GM10248 (cell line): ENCODE results near the gene NAT10.

Experiments used
- CTCF ChIA-PET: fragments of 300-600 bp; sonication (Branson Sonifier 250); formaldehyde crosslinking; extraction: SDS; loops from one replicate; lab custom pipeline; 2021; ENCODE audit warnings: antibody characterized with exemption; lab: Yijun Ruan, JAX
- POLR2A ChIA-PET: fragments of 350-650 bp; sonication (Branson Sonifier 250); formaldehyde crosslinking; extraction: SDS; loops from one replicate; lab custom pipeline; 2020; ENCODE audit warnings: antibody characterized with exemption; lab: Yijun Ruan, JAX
- DNase-seq: peaks from one replicate; pipeline ENCODE4 v3.0.0; 2012; ENCODE audit errors: extremely low spot score
- TF ChIP-seq, protein P1 (sequence below): IDR thresholded peaks from 2 replicates; pipeline ENCODE4 v1.5.1; 2012; ENCODE audit warnings: mild to moderate bottlenecking, low read depth; ENCODE audit errors: extremely low read depth, missing control alignments, control extremely low read depth

Gene NAT10

DNA sequence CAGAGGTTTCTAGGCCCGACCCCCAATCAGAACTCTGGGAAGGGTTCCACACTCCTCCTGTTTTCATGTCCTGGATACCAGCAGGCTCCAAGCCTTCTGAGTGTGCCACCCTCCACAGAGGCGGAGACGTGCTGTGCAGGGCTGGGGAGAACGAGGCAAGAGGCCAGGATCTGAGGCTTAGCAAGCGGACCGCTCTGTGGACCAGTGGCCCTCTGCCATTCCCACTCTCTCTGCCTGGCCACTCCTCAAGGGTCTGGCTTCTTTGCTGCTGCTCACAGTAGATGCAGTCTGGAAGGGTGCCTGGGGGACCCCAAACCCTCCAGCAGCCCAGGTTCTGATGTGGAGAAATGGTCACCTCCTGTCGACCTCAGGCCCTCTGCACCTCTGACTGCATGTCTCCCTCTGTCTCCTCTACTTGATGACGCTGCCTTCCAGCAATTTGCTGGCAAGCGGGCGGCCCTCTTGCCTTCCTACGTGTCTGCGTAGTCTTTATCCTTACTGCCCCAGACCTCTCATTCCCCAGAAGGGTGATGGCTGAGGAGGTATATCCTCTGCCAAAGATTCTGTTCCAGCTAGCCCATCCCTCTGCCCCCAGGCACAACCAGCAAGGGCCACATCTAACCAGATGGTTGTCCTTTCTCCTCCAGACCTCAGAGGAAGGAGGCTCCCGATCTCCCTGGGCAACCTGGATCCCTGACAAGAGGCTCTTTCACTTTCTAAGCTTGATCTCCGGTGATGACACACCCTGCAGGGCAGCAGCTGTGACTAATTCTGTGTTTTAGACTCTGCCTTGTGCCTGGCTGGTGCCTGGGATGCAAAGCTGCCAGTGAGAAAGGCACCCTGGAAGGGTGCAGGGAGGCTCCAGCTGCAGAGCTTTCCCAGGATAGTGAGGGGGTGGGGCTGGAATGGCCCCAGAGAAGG is 87.3 kb downstream of the NAT10 start:
- POLR2A ChIA-PET, result interaction anchor here (0.7 kb wide), 1 partner anchor 14 kb away, joined by 4 read pairs; no protein-coding TSS in a partner anchor
- DNase-seq, result no peak
- TF ChIP-seq, protein P1, sequence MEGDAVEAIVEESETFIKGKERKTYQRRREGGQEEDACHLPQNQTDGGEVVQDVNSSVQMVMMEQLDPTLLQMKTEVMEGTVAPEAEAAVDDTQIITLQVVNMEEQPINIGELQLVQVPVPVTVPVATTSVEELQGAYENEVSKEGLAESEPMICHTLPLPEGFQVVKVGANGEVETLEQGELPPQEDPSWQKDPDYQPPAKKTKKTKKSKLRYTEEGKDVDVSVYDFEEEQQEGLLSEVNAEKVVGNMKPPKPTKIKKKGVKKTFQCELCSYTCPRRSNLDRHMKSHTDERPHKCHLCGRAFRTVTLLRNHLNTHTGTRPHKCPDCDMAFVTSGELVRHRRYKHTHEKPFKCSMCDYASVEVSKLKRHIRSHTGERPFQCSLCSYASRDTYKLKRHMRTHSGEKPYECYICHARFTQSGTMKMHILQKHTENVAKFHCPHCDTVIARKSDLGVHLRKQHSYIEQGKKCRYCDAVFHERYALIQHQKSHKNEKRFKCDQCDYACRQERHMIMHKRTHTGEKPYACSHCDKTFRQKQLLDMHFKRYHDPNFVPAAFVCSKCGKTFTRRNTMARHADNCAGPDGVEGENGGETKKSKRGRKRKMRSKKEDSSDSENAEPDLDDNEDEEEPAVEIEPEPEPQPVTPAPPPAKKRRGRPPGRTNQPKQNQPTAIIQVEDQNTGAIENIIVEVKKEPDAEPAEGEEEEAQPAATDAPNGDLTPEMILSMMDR, result no peak
- CTCF ChIA-PET, result interaction anchor here (0.9 to 1.5 kb wide), 3 partner anchors 11 to 39 kb away, joined by 3 read pairs; no protein-coding TSS in a partner anchor

DNA sequence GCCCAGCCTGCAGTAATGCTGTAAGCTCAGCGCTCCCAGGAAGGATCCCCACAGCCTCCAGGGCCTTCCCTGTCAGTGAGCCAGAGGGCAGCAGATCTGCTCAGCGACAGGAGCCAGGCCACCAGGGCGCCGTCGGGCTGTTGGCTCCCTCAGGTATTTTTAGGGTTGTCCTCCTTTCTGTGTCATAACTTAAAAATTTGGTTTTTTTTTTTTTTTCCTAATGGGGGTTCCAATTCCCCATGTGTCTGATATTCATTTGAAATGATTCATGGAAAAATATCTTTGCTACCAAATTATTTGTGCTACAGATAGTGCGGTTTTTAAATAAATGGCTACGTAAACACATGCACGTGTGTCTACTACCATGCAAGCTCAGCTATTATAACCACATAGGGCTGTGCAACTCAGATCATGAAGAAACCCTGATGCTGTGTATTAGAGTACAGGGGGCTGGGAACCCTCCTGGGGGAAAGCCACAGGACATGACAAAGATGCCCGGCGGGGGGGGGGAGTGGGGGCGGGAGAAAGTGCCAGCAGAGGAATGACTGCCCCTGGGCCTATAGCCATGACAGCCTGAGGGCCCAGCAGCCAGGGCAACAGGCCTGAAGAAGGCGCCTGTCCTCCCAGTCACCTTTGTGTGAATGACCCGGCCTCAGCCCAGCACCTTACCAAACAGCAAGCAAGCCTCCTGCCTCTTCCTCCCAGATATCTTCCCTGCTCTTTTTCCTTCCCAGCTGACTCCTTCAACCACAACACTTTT is 89.3 kb downstream of the NAT10 start:
- TF ChIP-seq, protein P1, result no peak
- CTCF ChIA-PET, result interaction anchor here (1.0 to 2.5 kb wide), 4 partner anchors 12 to 48 kb away, joined by 3 to 9 read pairs (median 4); no protein-coding TSS in a partner anchor
- DNase-seq, result no peak
- POLR2A ChIA-PET, result no interaction called here
